22Rv1 (cell line): ENCODE data around the gene FNDC3A.

Source experiments
- CTCF ChIP-seq: fragments of 450-650 bp; IDR thresholded peaks from 2 replicates; pipeline ENCODE4 v1.5.1; 2017; ENCODE audit warnings: mild to moderate bottlenecking
- ZFX ChIP-seq: fragments of 450-650 bp; IDR thresholded peaks from 2 replicates; pipeline ENCODE4 v1.6.1; 2017; ENCODE audit warnings: antibody characterized with exemption, borderline replicate concordance

- TF ChIP-seq CTCF: no peak
- TF ChIP-seq ZFX: no peak
Observed at GRCh38 chr13:49165798-49166752, 190.4 kb downstream of the FNDC3A start.
